ENCODE measurements around the gene MEIG1. TPM values are rescaled to one million over a fixed set of nuclear protein-coding genes. Genes with fewer than 3 reads are reported as not detected.
"Not testable (repeated sequence)": the region's sequence is repeated elsewhere in the genome, so short reads cannot be mapped to it uniquely, and the experiment has no call there.

MEIG1 gene
- total and polyA plus RNA-seq, 2 of the 8 experiments (the other 6 are each of a cell fraction or from before 2014, with no cell fraction given): not detected

- H3K79me1 ChIP-seq (ENCODE audit: low read depth, low read length); H3K23ac ChIP-seq (ENCODE audit: insufficient read length); H4K8ac ChIP-seq (ENCODE audit: extremely low read depth, insufficient read depth, low read length); H3K18ac ChIP-seq (ENCODE audit: extremely low read depth, low read length); H2BK15ac ChIP-seq (ENCODE audit: low read length); H3K4me1 ChIP-seq (replicated peaks in 1 of 4; ENCODE audit: control insufficient read depth in 3 of 4, insufficient read depth in 4 of 4, low read length in 3 of 4); H2AFZ ChIP-seq (ENCODE audit: low read length); H3K4me2 ChIP-seq (ENCODE audit: insufficient read depth in 1 of 2, low read depth in 2 of 2, low read length in 2 of 2); H3K36me3 ChIP-seq (ENCODE audit: control insufficient read depth in 2 of 4, insufficient read depth in 4 of 4, low read length in 3 of 4); POLR2A ChIA-PET (ENCODE audit: partially characterized antibody); H3K27me3 ChIP-seq (replicated peaks in 1 of 4; ENCODE audit: control insufficient read depth in 3 of 4, extremely low read depth in 1 of 4, insufficient read depth in 3 of 4, low read length in 3 of 4); H3K9me3 ChIP-seq (ENCODE audit: insufficient read depth in 2 of 2, low read depth in 1 of 2, low read length in 1 of 2); H4K20me1 ChIP-seq (replicated peaks in 1 of 2; ENCODE audit: control insufficient read depth in 1 of 2, insufficient read depth in 2 of 2, low read length in 2 of 2); H2BK20ac ChIP-seq (ENCODE audit: low read length); H3K56ac ChIP-seq (replicated peaks; ENCODE audit: insufficient read length, low read depth, low read length); H4K91ac ChIP-seq (replicated peaks; ENCODE audit: insufficient read length, low read length); H3K4ac ChIP-seq (replicated peaks; ENCODE audit: insufficient read length, low read depth, low read length); H3K14ac ChIP-seq (ENCODE audit: insufficient read length); H3K4me3 ChIP-seq (ENCODE audit: extremely low read depth in 1 of 4, insufficient read depth in 2 of 4, low read depth in 3 of 4, low read length in 4 of 4); FAIRE-seq; H4K5ac ChIP-seq (ENCODE audit: insufficient read length, low read depth, low read length); H2AK5ac ChIP-seq (ENCODE audit: low read depth, low read length); H3K27ac ChIP-seq (ENCODE audit: low read depth, low read length); DNase-seq (ENCODE audit: low read depth in 1 of 2, low spot score in 2 of 2); H3K9ac ChIP-seq (replicated peaks in 1 of 4; ENCODE audit: extremely low read depth in 1 of 4, low read depth in 3 of 4, low read length in 3 of 4); H2BK12ac ChIP-seq (ENCODE audit: low read depth, low read length); H3K23me2 ChIP-seq (ENCODE audit: low read depth, low read length); H2BK120ac ChIP-seq (replicated peaks; ENCODE audit: low read depth, low read length); H3K79me2 ChIP-seq (ENCODE audit: control insufficient read depth in 1 of 2, insufficient read depth in 2 of 2, low read length in 2 of 2); H2BK5ac ChIP-seq (ENCODE audit: low read depth, low read length): not testable (repeated sequence)
- CTCF ChIA-PET (ENCODE audit: partially characterized antibody): interaction anchor here (1.0 to 1.3 kb wide), 3 partner anchors 17 to 89 kb away, joined by 3 read pairs; no protein-coding TSS in a partner anchor
- 78% methylated on average over 5 of the region's 5 CpGs; no CpG with 5 or more reads in 1 of the 2 experiments for WGBS, 2 experiments (ENCODE audit: extremely low coverage in 1 of 2, insufficient coverage in 1 of 2, insufficient read length in 1 of 2, insufficient replicate concordance in 2 of 2, low coverage in 1 of 2, low lambda C conversion rate in 2 of 2, missing lambda C conversion rate in 1 of 2)
Observed at GRCh38 chr10:15013530-15013929, 54.3 kb downstream of the MEIG1 start.

Measured in H1 (cell line).